ENCODE results near the gene SLC2A8. TPM values are rescaled to one million over a fixed set of nuclear protein-coding genes. Genes with fewer than 3 reads are reported as not detected.

SLC2A8 gene
- total RNA-seq, 2 donors from 2014 or later: 11.4 to 13.8 TPM

DNA sequence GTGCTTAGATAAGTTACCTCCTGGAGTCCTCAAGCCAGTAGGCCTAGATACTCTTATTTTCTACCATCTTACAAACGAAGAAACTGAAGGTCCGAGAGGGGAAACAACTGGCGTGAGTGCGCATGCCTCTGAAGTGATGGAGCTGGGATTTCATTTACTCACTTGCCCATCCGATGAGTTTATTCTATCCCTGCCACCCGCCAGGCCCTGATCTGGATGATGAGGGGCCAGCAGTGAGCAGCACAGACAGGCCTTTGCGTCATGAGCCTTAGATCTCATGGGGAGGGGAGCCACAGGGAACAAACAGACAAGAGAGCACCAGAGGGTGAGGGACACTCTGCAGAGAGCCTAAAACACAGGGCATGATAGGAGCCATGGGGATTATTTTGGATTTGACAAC, 34.1 kb upstream of the SLC2A8 start:
- Mint-ChIP-seq H3K4me1 (ENCODE audit: low read depth) (no peaks in the 10 kb centered on the region), H3K36me3 (ENCODE audit: insufficient read depth in 2 of 2) (no peaks in the 10 kb centered on the region), H3K27ac (no peak overlapping the region), H3K9me3 (no peaks in the 10 kb centered on the region), H3K27me3 (ENCODE audit: low read depth) (peaks cover 23% of the 10 kb centered on the region), H3K4me3 (no peak overlapping the region)
- no peak for ATAC-seq (replicated peaks in 1 of 2)
- DNase-seq: no peak

DNA sequence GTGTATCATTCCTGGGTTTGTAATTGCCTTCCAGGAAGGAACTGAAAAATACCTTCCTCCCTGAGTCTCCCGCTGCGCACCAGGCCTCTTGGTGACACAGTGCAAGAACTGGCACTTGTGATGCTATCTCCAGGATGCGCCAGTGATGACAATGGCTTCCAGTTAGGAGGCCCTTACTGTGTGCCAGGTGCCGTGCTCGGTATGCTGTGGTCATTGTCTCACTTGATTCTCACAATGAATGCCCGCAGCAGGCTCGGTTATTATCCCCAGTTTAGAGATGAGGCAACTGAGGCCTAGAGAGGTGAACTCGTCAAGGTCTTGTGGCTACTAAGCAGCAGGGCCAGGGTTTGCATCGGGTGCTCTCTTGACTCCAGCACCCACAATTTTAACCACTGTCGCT, 31.5 kb upstream of the SLC2A8 start:
- H3K4me1 Mint-ChIP-seq (ENCODE audit: low read depth): no peaks in the 10 kb centered on the region
- no peaks in the 10 kb centered on the region for H3K9me3 Mint-ChIP-seq
- ATAC-seq (replicated peaks in 1 of 2) (no peak), DNase-seq (no peak)
- peaks cover 33% of the 10 kb centered on the region for H3K27me3 Mint-ChIP-seq (ENCODE audit: low read depth)
- H3K27ac Mint-ChIP-seq: no peak overlapping the region
- no peaks in the 10 kb centered on the region for H3K36me3 Mint-ChIP-seq (ENCODE audit: insufficient read depth in 2 of 2)
- no peak overlapping the region for H3K4me3 Mint-ChIP-seq

DNA sequence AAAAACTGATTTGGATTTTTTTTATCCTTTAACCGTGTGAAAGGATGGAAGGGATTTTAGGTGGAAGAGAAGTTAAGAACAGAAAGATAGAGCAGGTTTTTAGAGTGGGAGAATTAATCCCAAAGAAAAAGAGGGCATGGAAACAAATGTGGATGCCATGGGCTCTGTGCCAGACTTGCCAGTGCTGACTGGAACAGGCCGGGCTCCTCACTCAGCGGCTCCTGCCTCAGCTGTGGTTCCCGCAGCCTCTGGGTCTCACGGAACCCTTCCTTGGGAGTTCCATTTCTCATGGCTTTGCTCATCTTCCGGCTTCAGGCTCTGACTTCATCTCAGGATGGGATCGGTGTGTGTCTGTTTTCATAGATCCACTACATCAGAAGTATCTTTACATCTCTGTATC, 30.4 kb upstream of the SLC2A8 start:
- Mint-ChIP-seq H3K4me1 (ENCODE audit: low read depth) (no peaks in the 10 kb centered on the region), H3K9me3 (no peaks in the 10 kb centered on the region), H3K4me3 (no peak overlapping the region), H3K36me3 (ENCODE audit: insufficient read depth in 2 of 2) (no peaks in the 10 kb centered on the region), H3K27me3 (ENCODE audit: low read depth) (peaks cover 42% of the 10 kb centered on the region), H3K27ac (no peak overlapping the region)
- ATAC-seq (replicated peaks in 1 of 2) (no peak), DNase-seq (no peak)

DNA sequence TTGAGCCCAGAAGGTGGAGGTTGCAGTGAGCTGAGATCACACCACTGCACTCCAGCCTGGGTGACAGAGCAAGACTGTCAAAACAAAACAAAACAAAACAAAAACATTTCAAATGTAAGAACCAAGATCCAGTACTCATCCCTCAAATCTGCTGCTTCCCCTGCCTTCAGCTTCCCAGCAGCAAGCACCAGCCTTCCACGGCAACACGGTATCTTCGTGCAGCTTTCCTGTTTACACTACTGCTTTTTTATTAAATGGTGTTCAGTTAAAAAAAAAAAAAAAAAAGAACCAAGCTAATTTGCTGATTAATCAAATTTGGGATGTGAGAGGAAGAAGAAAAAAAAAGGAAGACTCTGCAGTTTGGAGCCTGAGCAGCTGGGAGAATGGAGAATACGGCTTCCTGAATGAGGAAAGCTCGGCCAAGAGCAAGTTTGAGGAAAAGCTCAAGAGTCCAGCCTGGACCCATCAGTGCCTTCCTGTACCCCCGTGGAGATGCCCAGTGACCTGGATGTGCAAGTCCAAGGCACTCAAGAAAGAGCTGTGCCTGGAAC, 28.0 kb upstream of the SLC2A8 start:
- H3K9me3 Mint-ChIP-seq: no peaks in the 10 kb centered on the region
- H3K27me3 Mint-ChIP-seq (ENCODE audit: low read depth): peaks cover 51% of the 10 kb centered on the region
- no peaks in the 10 kb centered on the region for H3K4me1 Mint-ChIP-seq (ENCODE audit: low read depth)
- ATAC-seq (replicated peaks in 1 of 2) (no peak), DNase-seq (no peak)
- no peak overlapping the region for H3K27ac Mint-ChIP-seq
- H3K4me3 Mint-ChIP-seq: no peak overlapping the region
- H3K36me3 Mint-ChIP-seq (ENCODE audit: insufficient read depth in 2 of 2): no peaks in the 10 kb centered on the region

DNA sequence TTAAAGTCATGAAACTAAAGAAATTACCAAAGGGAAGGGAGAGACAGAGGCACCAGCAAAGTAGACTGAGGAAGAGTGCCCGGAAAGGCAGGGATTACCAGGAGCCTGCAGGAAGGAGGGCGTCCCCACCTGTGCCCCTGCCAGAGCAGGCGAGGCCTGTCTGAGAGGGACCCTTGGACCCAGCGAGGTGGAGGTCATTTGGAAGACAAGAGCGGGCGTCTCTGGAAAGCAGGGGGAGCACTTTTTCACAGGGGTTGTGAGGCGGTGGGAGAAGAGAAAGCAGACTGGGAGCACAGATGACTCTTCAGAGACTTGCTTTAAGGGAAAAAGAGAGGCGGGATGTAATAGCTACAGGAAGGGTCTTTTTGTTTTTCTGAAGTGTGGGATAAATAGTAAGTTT, 27.5 kb upstream of the SLC2A8 start:
- Mint-ChIP-seq H3K4me1 (ENCODE audit: low read depth) (no peaks in the 10 kb centered on the region), H3K9me3 (no peaks in the 10 kb centered on the region), H3K36me3 (ENCODE audit: insufficient read depth in 2 of 2) (no peaks in the 10 kb centered on the region), H3K4me3 (no peak overlapping the region), H3K27ac (no peak overlapping the region), H3K27me3 (ENCODE audit: low read depth) (peaks cover 51% of the 10 kb centered on the region)
- no peak for DNase-seq
- ATAC-seq (replicated peaks in 1 of 2): no peak

DNA sequence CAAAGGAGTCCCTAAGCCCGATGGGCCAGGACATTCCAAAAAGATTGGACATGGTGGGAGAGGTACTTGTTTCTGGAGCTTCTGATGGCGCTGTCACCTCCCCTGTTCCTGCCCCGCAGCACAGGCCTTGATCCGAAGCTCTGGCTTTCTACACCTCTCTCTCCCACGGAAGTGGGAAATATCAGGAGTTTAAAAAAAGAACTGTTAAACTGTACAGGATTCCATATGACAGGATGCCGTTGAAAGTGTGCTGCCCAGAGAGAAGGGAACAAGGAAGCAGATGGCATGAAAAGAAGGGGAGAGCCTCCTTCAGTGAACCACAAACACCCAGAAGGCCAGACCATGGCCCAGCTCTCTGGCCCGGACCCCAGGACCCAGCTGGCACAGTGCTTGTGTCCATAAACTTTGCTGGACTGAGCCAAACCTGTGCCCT, 26.8 kb upstream of the SLC2A8 start:
- Mint-ChIP-seq H3K27ac (no peak overlapping the region), H3K4me1 (ENCODE audit: low read depth) (no peaks in the 10 kb centered on the region), H3K36me3 (ENCODE audit: insufficient read depth in 2 of 2) (no peaks in the 10 kb centered on the region), H3K9me3 (no peaks in the 10 kb centered on the region), H3K27me3 (ENCODE audit: low read depth) (peaks cover 57% of the 10 kb centered on the region), H3K4me3 (no peak overlapping the region)
- no peak for DNase-seq
- no peak for ATAC-seq (replicated peaks in 1 of 2)

DNA sequence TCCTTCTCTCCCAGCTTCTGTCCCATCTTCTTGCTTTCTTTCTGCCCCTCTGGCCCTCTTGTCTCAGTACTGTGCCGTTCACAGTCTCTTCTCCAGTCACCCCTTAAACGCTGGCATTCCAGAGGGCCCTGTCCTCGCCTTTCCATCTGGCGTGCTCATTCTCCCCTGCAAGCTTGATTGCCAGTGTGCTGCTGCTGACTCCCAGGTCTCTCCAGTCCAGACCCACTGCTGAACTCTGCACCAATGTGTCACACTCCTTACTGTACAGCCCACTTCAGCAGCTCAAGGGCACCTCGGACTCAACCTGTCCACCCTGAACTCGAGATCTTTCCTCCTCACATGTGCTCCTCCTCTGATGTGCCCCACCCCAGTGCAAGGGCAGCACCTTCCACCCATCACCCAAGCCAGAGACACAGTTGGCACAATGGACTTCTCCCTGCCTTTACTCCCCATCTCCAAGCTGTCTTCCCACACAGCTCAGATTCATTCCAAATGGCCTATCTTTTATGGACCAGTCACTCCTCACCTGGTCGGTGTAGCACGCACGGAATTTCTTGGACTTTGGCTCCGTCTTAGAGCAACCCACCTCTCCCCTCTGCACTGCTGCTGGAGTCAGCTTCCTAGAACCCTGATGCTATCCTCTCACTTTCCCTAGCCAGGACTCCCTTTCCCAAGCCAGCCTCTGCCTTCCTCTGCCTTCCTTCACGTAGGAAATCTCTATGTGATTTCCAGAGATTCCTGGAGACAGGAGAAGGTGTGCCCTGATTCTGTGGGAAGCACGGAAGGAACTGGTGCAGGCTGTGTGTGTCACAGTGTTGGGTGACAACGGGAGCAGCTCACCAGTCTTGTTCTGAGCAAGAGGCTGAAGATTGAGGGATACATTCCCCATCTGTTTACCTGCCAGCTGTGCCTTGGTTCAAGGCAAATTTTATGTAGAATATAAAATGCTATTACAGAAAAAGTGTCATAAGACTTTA, 26.0 kb upstream of the SLC2A8 start:
- no peak for DNase-seq
- Mint-ChIP-seq H3K4me3 (no peak overlapping the region), H3K4me1 (ENCODE audit: low read depth) (no peaks in the 10 kb centered on the region), H3K27me3 (ENCODE audit: low read depth) (peaks cover 64% of the 10 kb centered on the region), H3K9me3 (no peaks in the 10 kb centered on the region), H3K36me3 (ENCODE audit: insufficient read depth in 2 of 2) (no peaks in the 10 kb centered on the region), H3K27ac (no peak overlapping the region)
- ATAC-seq (replicated peaks in 1 of 2): no peak

DNA sequence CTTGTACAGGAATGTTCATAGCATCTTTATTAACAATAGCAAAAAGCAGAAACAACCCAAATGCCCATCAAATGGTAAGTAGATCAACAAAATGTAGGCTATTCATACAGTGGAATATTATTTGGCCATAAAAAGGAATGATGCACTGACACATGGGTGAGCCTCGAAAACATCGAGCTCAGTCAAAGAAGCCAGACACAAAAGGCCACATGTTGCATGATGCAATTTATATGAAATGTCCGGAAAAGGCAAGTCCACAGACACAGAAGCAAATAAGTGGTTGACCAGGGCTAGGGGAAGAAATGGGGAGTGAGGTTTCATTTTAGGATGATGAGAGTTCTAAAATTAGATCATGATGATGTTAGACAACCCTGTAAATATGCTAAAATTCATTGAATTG, 16.5 kb upstream of the SLC2A8 start:
- H3K27me3 Mint-ChIP-seq (ENCODE audit: low read depth): peaks cover 60% of the 10 kb centered on the region
- peaks cover 3 to 6% of the 10 kb centered on the region in 2 donors for H3K36me3 Mint-ChIP-seq (ENCODE audit: insufficient read depth in 2 of 2)
- no peak for DNase-seq
- H3K4me1 Mint-ChIP-seq (ENCODE audit: low read depth): peaks cover under 1% of the 10 kb centered on the region
- H3K9me3 Mint-ChIP-seq: no peaks in the 10 kb centered on the region
- H3K27ac Mint-ChIP-seq: no peak overlapping the region
- H3K4me3 Mint-ChIP-seq: no peak overlapping the region
- ATAC-seq (replicated peaks in 1 of 2): no peak

DNA sequence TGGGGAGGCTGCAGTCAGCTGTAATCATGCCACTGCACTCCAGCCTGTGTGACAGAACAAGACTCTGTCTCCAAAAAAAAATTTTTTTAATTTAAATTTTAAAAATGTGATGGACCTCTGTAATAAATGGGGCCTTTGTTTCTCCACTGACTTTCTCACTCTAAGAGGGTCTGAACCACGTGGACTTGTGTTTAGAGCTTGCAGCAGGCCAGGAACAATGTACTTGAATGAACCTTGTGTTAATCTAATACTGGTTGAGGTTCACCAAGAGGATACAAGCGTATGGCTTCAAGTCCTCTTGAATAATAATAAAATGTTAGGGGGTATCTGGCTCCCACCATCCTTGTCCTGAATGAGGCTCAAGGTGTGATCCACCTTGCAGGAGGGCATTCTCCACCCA, 14.4 kb upstream of the SLC2A8 start:
- Mint-ChIP-seq H3K36me3 (ENCODE audit: insufficient read depth in 2 of 2) (peaks cover 3 to 6% of the 10 kb centered on the region in 2 donors), H3K4me3 (no peak overlapping the region), H3K4me1 (ENCODE audit: low read depth) (peaks cover 14% of the 10 kb centered on the region), H3K27ac (no peak overlapping the region), H3K27me3 (ENCODE audit: low read depth) (peaks cover 65% of the 10 kb centered on the region), H3K9me3 (no peaks in the 10 kb centered on the region)
- ATAC-seq (replicated peaks in 1 of 2): no peak
- DNase-seq: no peak

DNA sequence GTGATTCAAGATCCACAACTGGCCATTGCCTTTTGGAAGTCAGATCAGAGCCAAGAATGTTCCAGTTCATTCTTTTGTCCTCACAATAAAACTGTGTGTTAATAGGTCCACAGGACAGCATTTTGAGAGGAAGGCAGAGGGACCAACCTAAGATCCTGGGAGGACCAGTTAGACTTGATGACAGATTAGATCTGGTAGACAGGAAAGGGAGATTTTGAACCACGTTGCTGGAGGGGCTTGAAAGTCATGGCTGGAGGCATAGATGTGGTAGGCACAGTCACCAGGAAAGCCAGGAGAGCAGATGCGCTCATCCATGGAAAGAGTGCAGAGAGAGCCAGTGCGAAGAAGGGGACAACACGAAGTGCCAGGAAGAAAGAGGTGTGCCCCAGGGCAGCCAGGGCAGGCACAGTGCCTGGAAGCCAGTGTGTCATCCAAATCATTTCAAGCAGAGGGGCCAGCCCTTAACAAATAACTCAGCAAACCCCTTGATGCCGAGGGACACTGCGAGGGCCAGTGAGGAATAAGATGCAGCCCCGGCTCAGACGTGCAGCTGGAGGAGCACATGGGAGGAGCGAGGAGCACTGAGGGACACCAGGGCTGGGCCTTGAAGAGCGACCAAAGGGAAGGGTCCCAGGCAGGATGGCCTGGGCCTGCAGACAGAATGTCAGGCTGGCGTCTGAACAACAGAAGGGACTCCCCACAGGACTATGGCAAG, 12.8 kb upstream of the SLC2A8 start:
- Mint-ChIP-seq H3K36me3 (ENCODE audit: insufficient read depth in 2 of 2) (peaks cover 3 to 6% of the 10 kb centered on the region in 2 donors), H3K4me3 (no peak overlapping the region), H3K27me3 (ENCODE audit: low read depth) (peaks cover 61% of the 10 kb centered on the region), H3K27ac (no peak overlapping the region), H3K4me1 (ENCODE audit: low read depth) (peaks cover 29% of the 10 kb centered on the region), H3K9me3 (no peaks in the 10 kb centered on the region)
- ATAC-seq (replicated peaks in 1 of 2) (no peak), DNase-seq (no peak)

DNA sequence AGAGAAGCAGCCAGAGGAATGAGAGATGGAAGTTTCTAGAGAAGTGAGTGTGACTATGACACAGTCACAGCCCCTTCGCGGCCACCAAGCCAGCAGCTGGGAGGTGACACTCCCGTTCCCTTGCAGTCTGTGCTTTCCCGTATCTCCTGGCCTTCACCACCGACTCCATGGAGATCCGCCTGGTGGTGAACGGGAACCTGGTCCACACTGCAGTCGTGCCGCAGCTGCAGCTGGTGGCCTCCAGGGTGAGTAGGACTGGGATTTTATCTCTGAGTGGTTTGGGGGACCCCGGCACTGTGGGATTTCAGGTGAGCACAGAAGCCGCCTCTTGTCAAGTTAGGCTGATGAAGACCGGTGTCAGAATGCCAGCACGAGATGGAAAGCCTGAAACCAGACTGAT, 12.1 kb upstream of the SLC2A8 start:
- peaks cover 54% of the 10 kb centered on the region for H3K27me3 Mint-ChIP-seq (ENCODE audit: low read depth)
- peaks cover 1 to 3% of the 10 kb centered on the region in 2 donors for H3K36me3 Mint-ChIP-seq (ENCODE audit: insufficient read depth in 2 of 2)
- H3K4me3 Mint-ChIP-seq: no peak overlapping the region
- no peak for DNase-seq
- no peaks in the 10 kb centered on the region for H3K9me3 Mint-ChIP-seq
- ATAC-seq (replicated peaks in 1 of 2): no peak
- H3K4me1 Mint-ChIP-seq (ENCODE audit: low read depth): peaks cover 36% of the 10 kb centered on the region
- H3K27ac Mint-ChIP-seq: no peak overlapping the region

DNA sequence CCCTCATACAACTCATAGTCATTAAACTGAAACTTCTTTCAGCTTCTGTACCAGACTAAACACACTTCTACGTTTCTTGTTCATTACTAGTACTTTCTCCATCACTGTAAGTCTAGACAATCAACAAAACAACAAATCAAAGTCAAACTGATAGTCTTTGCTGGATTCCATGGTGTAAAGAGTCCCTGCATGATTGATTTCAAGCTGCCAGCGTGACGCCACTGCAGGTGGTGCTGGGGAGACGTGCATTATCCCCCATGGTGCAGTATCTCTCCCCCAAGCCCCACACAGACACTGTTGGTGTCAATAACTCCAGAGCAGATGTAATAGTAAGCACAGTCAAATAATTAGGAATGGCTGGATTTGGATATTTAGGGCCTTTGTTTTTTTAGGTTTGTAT, 10.7 kb upstream of the SLC2A8 start:
- Mint-ChIP-seq H3K36me3 (ENCODE audit: insufficient read depth in 2 of 2) (peaks cover 0 to 1% of the 10 kb centered on the region in 2 donors), H3K27me3 (ENCODE audit: low read depth) (peaks cover 55% of the 10 kb centered on the region), H3K4me3 (no peak overlapping the region), H3K9me3 (no peaks in the 10 kb centered on the region), H3K27ac (no peak overlapping the region), H3K4me1 (ENCODE audit: low read depth) (peaks cover 47% of the 10 kb centered on the region)
- no peak for DNase-seq
- no peak for ATAC-seq (replicated peaks in 1 of 2)

DNA sequence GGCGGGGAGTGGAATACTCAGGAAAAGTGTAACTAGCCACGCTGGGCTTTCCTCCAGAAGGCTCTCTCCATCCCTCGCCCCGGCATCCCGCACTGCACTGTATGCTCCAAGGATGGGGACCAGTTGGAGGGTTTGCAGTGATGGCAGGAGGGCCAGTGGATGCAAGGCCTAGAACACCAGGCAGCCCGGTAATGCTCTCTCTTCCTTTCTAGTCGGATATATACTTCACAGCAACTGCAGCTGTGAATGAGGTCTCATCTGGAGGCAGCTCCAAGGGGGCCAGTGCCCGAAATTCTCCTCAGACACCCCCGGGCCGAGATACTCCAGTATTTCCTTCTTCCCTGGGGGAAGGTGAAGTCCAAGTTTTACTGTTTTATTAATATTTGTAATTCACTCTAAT, 10.0 kb upstream of the SLC2A8 start:
- Mint-ChIP-seq H3K36me3 (ENCODE audit: insufficient read depth in 2 of 2) (no peaks in the 10 kb centered on the region), H3K9me3 (no peaks in the 10 kb centered on the region), H3K27me3 (ENCODE audit: low read depth) (peaks cover 60% of the 10 kb centered on the region), H3K4me3 (no peak overlapping the region), H3K4me1 (ENCODE audit: low read depth) (peaks cover 47% of the 10 kb centered on the region), H3K27ac (no peak overlapping the region)
- ATAC-seq (replicated peaks in 1 of 2) (no peak), DNase-seq (no peak)

All from activated T-cell treated with anti-CD3 and anti-CD28 coated beads, Interleukin-2, amount 50 U/mL, for 72 hours (primary cell).